Effector memory CD8-positive, alpha-beta T cell (primary cell): ENCODE measurements around the gene FEM1B.

Source experiments
- ATAC-seq: fragments of 150-1000 bp; cut with Tn5 transposase; replicated peaks from 2 replicates; pipeline ENCODE4 v1.10.0; 2021; ENCODE audit warnings: mild to moderate bottlenecking, moderate library complexity
- DNase-seq, 3 experiments: peaks; one replicate each; pipeline ENCODE4 v3.0.0; 2021
- H3K27ac Mint-ChIP-seq, 2 donors: one replicate each; pipeline ENCODE4 v1.8.0; 2022; ENCODE audit warnings: mild to moderate bottlenecking in 2 of 2, mixed read lengths in 2 of 2, moderate library complexity in 2 of 2
- H3K27me3 Mint-ChIP-seq, 2 donors: one replicate each; pipeline ENCODE4 v1.8.0; 2022; ENCODE audit warnings: mixed read lengths in 2 of 2
- H3K36me3 Mint-ChIP-seq: one replicate; pipeline ENCODE4 v1.8.0; 2022; ENCODE audit warnings: mild to moderate bottlenecking, moderate library complexity, mixed read lengths; ENCODE audit not compliant: insufficient read depth
- H3K4me1 Mint-ChIP-seq, 2 donors: one replicate each; pipeline ENCODE4 v1.8.0; 2022; ENCODE audit warnings: low read depth in 2 of 2, mixed read lengths in 2 of 2
- H3K4me3 Mint-ChIP-seq, 2 donors: one replicate each; pipeline ENCODE4 v1.8.0; 2022; ENCODE audit warnings: mild to moderate bottlenecking in 2 of 2, mixed read lengths in 2 of 2, moderate library complexity in 2 of 2
- H3K9me3 Mint-ChIP-seq, 2 donors: one replicate each; pipeline ENCODE4 v1.8.0; 2022; ENCODE audit warnings: mixed read lengths in 2 of 2

Gene FEM1B

DNA sequence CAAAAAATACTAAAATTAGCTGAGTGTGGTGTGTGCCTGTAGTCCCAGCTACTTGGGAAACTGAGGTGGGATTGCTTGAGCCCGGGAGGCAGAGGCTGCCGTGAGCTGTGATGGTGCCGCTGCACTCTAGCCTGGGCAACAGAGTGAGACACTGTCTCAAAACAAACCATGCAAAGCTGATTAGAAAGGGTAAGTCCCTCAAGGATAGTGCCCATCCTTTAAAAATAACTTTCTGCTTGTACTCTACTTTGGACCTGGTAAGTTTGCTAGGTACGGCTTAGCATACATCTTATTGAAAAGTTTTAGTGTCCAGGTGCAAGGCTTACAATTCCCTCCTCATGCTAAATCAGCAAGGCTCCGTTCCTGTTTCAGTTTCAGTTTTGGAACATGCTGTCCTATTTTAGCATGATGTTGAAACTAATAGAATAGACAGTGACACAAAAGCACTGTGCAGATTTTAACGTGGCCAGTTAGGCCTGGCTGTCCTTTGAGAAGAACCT lies 21.4 kb downstream of the FEM1B start:
- Mint-ChIP-seq H3K4me1 (peaks cover 10 to 28% of the 10 kb centered on the region in 2 donors), H3K36me3 (peaks cover 6% of the 10 kb centered on the region), H3K27me3 (no peaks in the 10 kb centered on the region), H3K9me3 (no peaks in the 10 kb centered on the region), H3K27ac (peak overlapping the region; percentile 89), H3K4me3 (peak overlapping the region; percentile 76 to 79)
- DNase-seq = peak in 1 of 3 experiments; percentile 19
- peak; percentile 83 for ATAC-seq

DNA sequence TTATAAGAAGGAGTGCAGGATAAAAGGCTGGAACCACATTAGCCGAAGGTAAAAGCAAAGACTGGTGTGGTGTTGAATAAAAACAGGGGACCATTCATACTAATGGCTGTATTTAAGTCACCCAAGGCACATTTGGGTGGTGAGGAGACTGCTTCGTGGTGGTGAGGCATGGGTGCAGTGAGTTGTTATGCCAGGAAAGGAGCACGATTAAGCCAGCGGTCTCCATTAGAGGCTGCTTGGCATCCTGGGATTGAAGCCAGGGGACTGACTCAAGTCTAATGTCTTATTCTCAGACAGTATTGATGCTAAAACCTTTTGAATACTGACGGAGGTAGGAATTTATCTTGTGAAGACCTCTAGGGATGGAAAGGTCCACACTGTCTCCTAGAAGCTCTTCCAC lies 21.9 kb downstream of the FEM1B start:
- DNase-seq = no peak
- Mint-ChIP-seq H3K36me3 (peaks cover 6% of the 10 kb centered on the region), H3K9me3 (no peaks in the 10 kb centered on the region), H3K4me1 (peaks cover 10 to 23% of the 10 kb centered on the region in 2 donors), H3K4me3 (peak overlapping the region; percentile 76 to 79), H3K27ac (peak overlapping the region; percentile 89), H3K27me3 (peaks cover 0 to under 1% of the 10 kb centered on the region in 2 donors)
- ATAC-seq = peak; percentile 8

DNA sequence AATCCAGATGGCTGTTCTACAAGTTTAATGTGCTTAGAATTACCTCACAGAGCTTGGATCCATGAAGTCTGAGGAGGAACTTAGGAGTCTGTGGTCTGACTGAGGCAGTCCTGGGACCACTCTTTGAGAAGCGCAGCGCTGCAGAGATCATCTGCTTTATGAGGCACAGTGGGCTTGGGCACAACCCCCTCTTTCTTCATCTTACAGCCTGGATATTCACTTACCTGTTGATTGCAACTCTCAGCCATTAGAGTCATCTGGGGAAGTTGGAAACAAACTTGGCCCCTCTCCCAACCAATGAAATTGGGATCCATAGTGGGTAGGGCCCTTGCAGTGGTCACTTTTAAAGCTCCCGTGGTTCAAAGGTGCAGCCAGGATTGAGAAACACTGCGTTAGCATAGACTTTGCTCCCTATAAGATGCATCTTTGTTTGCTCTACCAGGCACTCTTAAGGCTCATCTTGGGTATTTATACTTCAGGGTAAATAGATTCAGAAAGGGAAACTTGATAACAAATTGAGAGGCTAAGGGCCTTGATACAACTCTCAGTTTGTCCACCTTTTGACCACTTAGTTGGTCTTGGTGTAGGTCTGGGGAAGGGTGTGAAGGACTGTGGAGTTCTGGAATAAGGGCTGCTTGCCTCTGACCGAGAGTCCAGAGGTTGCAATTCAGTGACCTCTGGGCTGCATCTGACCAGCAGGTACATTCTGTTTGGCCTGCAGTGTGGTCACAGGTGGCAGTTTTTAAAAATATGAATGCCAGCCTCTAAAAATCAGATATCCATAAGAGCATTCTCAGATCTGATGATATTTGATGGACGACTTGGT lies 22.8 kb downstream of the FEM1B start:
- no peak overlapping the region for H3K4me3 Mint-ChIP-seq
- H3K36me3 Mint-ChIP-seq = peaks cover 6% of the 10 kb centered on the region
- H3K27ac Mint-ChIP-seq = peak overlapping the region; percentile 89
- DNase-seq (no peak), ATAC-seq (no peak)
- H3K27me3 Mint-ChIP-seq = peaks cover 0 to 9% of the 10 kb centered on the region in 2 donors
- peaks cover 11 to 22% of the 10 kb centered on the region in 2 donors for H3K4me1 Mint-ChIP-seq
- no peaks in the 10 kb centered on the region for H3K9me3 Mint-ChIP-seq

DNA sequence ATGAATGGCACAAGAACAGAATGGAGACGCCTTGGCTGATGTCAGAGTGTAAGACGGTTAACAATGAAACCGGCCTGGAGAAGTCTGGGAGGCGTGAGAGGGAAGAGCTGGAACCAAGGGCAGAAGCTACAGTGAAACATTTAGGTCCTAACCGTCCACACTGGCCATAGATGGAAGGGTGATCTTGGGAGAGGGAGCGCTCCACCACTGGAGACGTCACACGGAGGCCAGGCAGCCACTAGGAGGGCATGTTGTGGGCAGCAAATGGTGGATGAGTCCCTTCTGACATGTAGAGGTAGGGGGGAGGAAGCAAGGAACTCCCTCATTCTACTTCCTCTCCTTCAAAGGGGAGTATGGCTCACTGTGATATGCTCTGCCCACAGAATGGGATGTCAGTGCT lies 23.8 kb downstream of the FEM1B start:
- Mint-ChIP-seq H3K4me3 (no peak overlapping the region), H3K4me1 (peaks cover 13 to 25% of the 10 kb centered on the region in 2 donors), H3K27me3 (peaks cover 3 to 15% of the 10 kb centered on the region in 2 donors), H3K27ac (no peak overlapping the region), H3K9me3 (no peaks in the 10 kb centered on the region), H3K36me3 (peaks cover 6% of the 10 kb centered on the region)
- ATAC-seq (no peak), DNase-seq (no peak)

DNA sequence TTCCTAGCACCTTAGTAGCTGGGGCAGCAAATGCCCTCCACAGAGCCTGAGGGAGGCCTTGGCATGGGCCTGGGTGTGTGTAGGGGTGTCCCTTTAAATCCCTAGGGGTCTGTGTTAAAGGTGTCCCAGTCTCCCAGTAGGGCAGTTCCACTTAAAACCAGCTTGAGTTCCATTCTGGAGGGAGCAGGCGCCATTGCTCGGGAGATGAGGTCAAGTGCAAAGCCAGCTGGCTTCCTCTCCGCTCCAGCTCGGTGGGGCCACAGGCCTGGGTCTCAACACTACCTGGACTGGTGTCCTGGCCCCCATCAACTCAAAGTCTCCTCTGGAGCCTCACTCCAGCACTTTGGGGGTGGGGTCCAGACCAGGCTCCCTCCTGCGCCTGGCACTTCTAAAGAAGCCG lies 25.2 kb downstream of the FEM1B start:
- H3K9me3 Mint-ChIP-seq = no peaks in the 10 kb centered on the region
- no peak for ATAC-seq
- peaks cover 17 to 29% of the 10 kb centered on the region in 2 donors for H3K27me3 Mint-ChIP-seq
- peaks cover 21 to 26% of the 10 kb centered on the region in 2 donors for H3K4me1 Mint-ChIP-seq
- no peak for DNase-seq
- no peak overlapping the region for H3K4me3 Mint-ChIP-seq
- H3K27ac Mint-ChIP-seq = peak overlapping the region in 1 of 2 donors; percentile 16
- H3K36me3 Mint-ChIP-seq = no peaks in the 10 kb centered on the region

DNA sequence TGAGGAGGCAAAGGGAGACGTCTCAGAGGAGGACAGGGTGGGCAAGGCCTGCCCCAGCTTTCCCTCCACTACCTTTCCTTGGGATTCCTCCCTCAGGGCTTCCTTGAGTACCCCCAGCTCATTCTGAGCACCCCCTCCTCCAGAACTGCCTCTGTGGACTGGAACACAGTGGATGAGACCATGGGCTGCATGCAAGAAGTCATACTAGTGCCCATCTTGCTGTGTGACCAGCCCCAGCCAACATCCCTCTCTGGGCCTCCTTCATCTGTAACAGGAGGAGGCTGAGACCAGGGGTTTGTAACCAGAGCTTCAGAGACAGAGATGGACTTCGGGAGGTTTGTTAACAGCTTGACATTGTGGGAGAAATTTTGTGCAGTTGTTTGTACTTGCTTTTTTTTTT lies 25.6 kb downstream of the FEM1B start:
- no peak for DNase-seq
- Mint-ChIP-seq H3K27ac (peak overlapping the region in 1 of 2 donors; percentile 16), H3K36me3 (no peaks in the 10 kb centered on the region), H3K9me3 (no peaks in the 10 kb centered on the region), H3K27me3 (peaks cover 17 to 33% of the 10 kb centered on the region in 2 donors), H3K4me3 (no peak overlapping the region), H3K4me1 (peaks cover 21 to 26% of the 10 kb centered on the region in 2 donors)
- no peak for ATAC-seq

DNA sequence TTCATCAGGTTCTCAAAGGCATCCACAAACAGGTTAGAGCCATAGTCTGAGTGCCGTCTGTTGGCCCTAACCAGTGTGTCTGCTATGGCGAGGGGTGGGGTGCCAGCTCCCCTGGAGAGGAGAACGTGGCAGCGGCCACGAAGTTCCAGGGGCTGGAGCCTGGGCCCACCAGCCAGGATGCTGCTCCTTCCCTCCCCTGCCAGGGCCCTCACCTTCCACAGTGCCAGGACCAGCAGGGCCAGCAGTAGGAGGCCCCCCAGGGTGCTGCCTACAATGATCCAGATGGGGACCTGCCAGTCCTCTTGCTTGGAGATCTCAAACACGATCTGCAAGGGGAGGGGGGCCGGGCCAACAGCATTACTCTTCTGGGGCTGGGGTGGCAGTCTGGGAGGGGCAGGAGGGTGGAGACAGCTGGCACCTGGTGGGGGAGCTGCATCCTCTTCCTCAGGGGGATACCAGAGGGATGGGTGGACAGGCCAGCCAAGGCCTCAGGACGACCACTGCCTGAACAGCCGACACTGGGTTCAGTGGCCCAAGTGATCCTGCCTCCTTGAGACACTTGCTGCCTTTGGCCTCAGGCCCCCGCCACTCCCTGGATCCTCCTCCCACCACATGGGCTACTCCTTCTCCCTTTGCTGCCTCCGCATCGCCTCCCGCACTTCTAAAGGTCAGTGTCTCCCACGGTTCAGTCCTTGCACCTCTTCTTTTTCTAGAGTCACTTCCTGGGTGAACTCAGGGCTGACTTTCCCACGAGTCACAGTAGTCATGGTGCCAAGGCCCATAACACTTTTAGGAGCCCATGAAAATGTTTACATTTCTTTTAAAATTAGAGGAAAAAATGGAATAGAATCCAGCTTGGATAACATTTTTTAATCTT lies 26.3 kb downstream of the FEM1B start:
- no peak for ATAC-seq
- peak overlapping the region in 1 of 2 donors; percentile 47 for H3K27ac Mint-ChIP-seq

DNA sequence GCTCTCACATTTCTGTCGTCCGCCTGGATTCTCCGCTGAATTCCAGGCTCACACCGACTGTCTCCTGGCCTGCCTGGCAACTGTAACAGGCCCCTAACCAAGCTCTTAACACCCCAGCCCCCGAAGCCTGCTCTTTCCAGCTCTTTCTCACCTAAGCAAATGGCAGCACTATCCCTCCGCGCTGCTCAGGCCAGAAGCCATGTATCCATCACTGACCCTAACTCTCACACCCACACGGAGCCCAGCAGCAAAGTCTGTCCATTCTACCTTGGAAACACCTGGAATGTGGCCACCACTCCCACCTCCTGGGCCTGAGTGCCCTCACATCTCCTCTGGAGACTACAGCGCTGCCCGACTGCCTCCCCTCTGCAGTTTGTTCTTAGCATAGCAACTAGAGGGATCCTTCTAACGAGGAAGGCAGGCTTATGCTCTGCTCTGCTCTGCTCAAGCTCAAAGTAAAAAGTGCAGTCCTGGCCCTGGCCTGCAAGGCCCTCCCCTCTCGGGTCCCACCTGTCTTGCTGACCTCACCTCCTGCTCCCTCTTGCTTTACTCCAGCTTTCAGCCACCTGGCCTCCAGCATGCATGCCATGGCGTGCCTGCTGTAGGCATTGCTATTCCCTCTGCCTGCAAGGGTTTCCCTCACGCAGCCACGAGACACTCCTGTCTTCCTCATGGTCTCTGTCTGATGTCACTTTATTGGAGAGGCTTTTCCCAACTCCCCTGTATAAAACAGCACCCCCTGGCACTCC lies 27.2 kb downstream of the FEM1B start:
- H3K36me3 Mint-ChIP-seq = no peaks in the 10 kb centered on the region
- H3K4me1 Mint-ChIP-seq = peaks cover 13 to 17% of the 10 kb centered on the region in 2 donors
- peak overlapping the region in 1 of 2 donors; percentile 47 for H3K27ac Mint-ChIP-seq
- H3K4me3 Mint-ChIP-seq = no peak overlapping the region
- DNase-seq = no peak
- ATAC-seq = no peak
- H3K27me3 Mint-ChIP-seq = peaks cover 17 to 33% of the 10 kb centered on the region in 2 donors
- H3K9me3 Mint-ChIP-seq = no peaks in the 10 kb centered on the region

More for the DNA sequence above, 26.3 kb downstream of the FEM1B start:
- Mint-ChIP-seq H3K9me3 (no peaks in the 10 kb centered on the region), H3K36me3 (no peaks in the 10 kb centered on the region), H3K4me3 (no peak overlapping the region), H3K4me1 (peaks cover 21 to 23% of the 10 kb centered on the region in 2 donors), H3K27me3 (peaks cover 17 to 33% of the 10 kb centered on the region in 2 donors)
- no peak for DNase-seq

DNA sequence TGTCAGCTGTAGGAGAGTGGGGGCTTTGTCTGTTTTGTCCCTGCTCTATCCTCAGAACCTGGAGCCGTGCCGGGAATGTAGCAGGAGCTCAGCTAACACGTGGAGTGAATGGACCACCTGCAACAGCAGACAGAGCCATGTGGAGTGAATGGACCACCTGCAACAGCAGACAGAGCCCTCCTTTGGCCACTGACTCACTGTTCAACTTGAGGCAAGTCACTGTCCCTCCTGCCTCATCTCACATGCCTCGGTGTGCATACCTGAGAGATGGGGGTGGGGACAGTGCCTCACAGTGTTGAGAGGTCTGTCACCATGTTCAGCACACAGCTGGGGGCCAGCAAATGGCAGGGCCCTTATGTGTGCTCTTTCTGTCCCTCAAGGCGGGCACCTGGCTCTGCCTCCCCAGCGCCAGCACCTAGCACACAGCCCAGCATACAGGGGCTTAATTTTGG lies 27.9 kb downstream of the FEM1B start:
- H3K27ac Mint-ChIP-seq = no peak overlapping the region
- H3K36me3 Mint-ChIP-seq = no peaks in the 10 kb centered on the region
- peaks cover 17 to 33% of the 10 kb centered on the region in 2 donors for H3K27me3 Mint-ChIP-seq
- DNase-seq (no peak), ATAC-seq (no peak)
- peaks cover 12 to 15% of the 10 kb centered on the region in 2 donors for H3K4me1 Mint-ChIP-seq
- no peak overlapping the region for H3K4me3 Mint-ChIP-seq
- no peaks in the 10 kb centered on the region for H3K9me3 Mint-ChIP-seq

DNA sequence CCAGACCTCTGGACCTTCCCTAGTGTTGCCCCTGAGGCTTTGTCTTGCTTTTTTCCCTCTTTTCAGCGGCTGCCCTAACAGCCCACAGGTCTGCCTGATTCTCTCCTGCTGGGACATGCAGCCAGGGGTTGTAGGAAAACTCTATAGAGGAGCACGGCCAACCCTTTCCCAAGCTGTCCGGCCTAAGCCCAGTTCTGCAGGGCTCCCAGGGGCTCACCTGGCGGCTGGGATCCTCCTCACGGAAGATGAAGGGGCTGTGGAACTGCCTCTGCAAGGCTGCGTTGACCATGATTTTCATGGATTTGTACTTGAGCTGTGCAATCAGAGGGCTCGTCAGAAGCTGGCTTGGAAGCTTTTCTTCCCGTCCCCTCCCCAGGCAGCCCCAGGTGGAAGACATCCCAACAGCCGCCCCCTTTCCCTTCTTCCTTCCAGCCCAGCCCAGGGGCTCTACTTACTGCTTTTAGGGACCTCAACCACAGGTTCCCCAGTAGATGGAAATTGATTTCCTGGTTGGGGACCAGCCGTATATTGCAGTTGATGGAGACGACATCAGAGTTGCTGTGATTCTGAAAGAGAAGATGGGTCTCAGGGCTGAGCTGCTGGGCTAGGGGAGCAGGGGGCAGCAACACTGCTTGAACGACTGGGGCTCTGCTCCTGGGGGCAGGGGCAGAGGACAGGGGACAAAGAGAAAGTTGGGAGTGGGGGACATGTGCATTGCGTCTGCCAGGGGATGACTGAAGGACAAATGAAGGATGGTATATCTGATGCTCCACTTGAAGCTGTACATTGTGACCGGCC lies 29.8 kb downstream of the FEM1B start:
- peak overlapping the region in 1 of 2 donors; percentile 35 for H3K4me3 Mint-ChIP-seq
- no peak overlapping the region for H3K27ac Mint-ChIP-seq

DNA sequence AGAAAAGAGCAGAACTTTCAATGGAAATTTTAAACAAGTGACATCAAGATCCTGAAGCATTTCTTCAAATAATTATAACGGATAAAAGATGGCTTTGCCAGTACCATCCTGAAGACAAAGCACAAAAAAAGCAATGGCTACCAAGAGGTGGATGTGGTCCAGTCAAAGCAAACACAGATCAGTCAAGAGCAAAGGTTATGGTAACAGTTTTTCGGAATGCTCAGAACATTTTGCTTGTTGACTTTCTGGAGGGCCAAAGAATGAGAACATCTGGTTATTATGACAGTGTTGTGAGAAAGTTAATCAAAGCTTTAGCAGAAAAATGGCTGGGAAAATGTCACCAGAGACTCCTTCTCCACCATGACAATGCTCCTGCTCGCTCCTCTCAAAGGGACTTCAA lies 31.5 kb downstream of the FEM1B start:
- no peaks in the 10 kb centered on the region for H3K36me3 Mint-ChIP-seq
- DNase-seq (no peak), ATAC-seq (no peak)
- no peaks in the 10 kb centered on the region for H3K9me3 Mint-ChIP-seq
- no peak overlapping the region for H3K27ac Mint-ChIP-seq
- peaks cover 11 to 12% of the 10 kb centered on the region in 2 donors for H3K4me1 Mint-ChIP-seq
- H3K4me3 Mint-ChIP-seq = no peak overlapping the region
- H3K27me3 Mint-ChIP-seq = peaks cover 24 to 57% of the 10 kb centered on the region in 2 donors

More for the DNA sequence above, 29.8 kb downstream of the FEM1B start:
- ATAC-seq (no peak), DNase-seq (no peak)
- H3K36me3 Mint-ChIP-seq = no peaks in the 10 kb centered on the region
- H3K4me1 Mint-ChIP-seq = peaks cover 11 to 12% of the 10 kb centered on the region in 2 donors
- H3K27me3 Mint-ChIP-seq = peaks cover 17 to 43% of the 10 kb centered on the region in 2 donors
- H3K9me3 Mint-ChIP-seq = no peaks in the 10 kb centered on the region

DNA sequence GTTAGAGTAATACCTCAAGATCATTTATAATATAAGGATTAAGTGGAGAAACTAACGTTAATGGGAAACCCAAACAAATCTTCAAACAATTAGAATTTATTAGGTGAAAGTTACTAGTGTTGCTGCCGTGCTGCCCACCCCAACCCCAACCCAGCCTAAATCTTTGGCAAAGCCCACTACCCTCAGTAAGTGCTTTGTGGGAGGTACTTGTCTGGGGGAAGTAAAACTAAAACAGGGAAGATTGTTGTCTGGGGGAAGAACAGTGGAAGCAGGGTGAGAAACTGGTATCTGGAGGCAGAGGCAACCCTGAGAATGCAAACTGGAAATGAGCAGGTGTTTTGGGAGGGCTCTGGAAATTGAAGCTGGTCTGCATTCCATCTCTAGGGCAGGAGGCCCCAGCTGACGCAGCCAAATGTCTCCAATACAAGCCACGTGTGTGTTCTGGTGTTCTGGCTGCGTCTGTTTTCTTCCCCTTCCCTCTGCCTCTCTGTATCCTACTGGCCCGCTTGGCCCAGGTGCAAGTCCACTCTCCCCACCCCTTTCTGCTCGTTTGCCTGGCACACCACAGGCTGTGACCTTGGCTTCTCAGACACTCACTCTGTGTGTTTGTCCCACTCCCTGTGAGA lies 32.7 kb downstream of the FEM1B start:
- Mint-ChIP-seq H3K27ac (no peak overlapping the region), H3K9me3 (no peaks in the 10 kb centered on the region), H3K27me3 (peaks cover 37 to 61% of the 10 kb centered on the region in 2 donors), H3K36me3 (peaks cover 2% of the 10 kb centered on the region), H3K4me3 (no peak overlapping the region), H3K4me1 (peaks cover 10 to 12% of the 10 kb centered on the region in 2 donors)
- DNase-seq = no peak
- ATAC-seq = no peak
